CD4-positive, alpha-beta memory T cell (primary cell): Measurements from ENCODE around the gene NR3C2. TPM values are rescaled to one million over a fixed set of nuclear protein-coding genes. Genes with fewer than 3 reads are reported as not detected.

Source experiments
- CTCF ChIA-PET: fragments of 350-600 bp; sonication (Branson Sonifier 250); formaldehyde crosslinking; loops from one replicate; lab custom pipeline; 2021; ENCODE audit warnings: inconsistent platforms; ENCODE audit not compliant: partially characterized antibody; lab: Charles Lee
- POLR2A ChIA-PET: fragments of 350-600 bp; sonication (Branson Sonifier 250); formaldehyde crosslinking; loops from one replicate; lab custom pipeline; 2021; ENCODE audit not compliant: partially characterized antibody; lab: Charles Lee
- DNase-seq, 5 donors: peaks; one replicate each; pipeline versions ENCODE4 v3.0.0 to v3.0.0-alpha.2; 2020 to 2022; ENCODE audit warnings: mixed read lengths in 1 of 5
- H3K27ac ChIP-seq: one replicate; pipeline ENCODE4 v1.7.0; 2013; ENCODE audit warnings: low read depth, low read length
- H3K27me3 ChIP-seq: 2 replicates; pipeline ENCODE4 v1.7.0; 2013; ENCODE audit warnings: mild to moderate bottlenecking, low read length, moderate library complexity; ENCODE audit not compliant: insufficient read depth
- H3K36me3 ChIP-seq: 2 replicates; pipeline ENCODE4 v1.7.0; 2013; ENCODE audit warnings: mild to moderate bottlenecking, low read length, moderate library complexity; ENCODE audit not compliant: insufficient read depth
- H3K4me1 ChIP-seq: 2 replicates; pipeline ENCODE4 v1.7.0; 2013; ENCODE audit warnings: mild to moderate bottlenecking, low read length, moderate library complexity; ENCODE audit not compliant: insufficient read depth
- H3K4me3 ChIP-seq, 2 donors: one replicate each; pipeline ENCODE4 v1.7.0; 2013; ENCODE audit warnings: low read length in 2 of 2, mild to moderate bottlenecking in 1 of 2
- H3K9me3 ChIP-seq, 2 donors: one replicate each; pipeline ENCODE4 v1.7.0; 2013; ENCODE audit warnings: low read length in 2 of 2, control low read depth in 1 of 2; ENCODE audit not compliant: control insufficient read depth in 1 of 2
- H3K27ac Mint-ChIP-seq, 7 donors: one replicate each; pipeline ENCODE4 v1.8.0; 2020 to 2021; ENCODE audit warnings: mixed read lengths in 7 of 7, mild to moderate bottlenecking in 6 of 7, inconsistent platforms in 3 of 7, moderate library complexity in 3 of 7
- H3K27me3 Mint-ChIP-seq, 2 donors: one replicate each; pipeline ENCODE4 v1.8.0; 2020 to 2021; ENCODE audit warnings: mixed read lengths in 2 of 2
- H3K36me3 Mint-ChIP-seq, 2 donors: one replicate each; pipeline ENCODE4 v1.8.0; 2020 to 2021; ENCODE audit warnings: mixed read lengths in 2 of 2, inconsistent platforms in 1 of 2, mild to moderate bottlenecking in 1 of 2
- H3K4me1 Mint-ChIP-seq, 4 donors: one replicate each; pipeline ENCODE4 v1.8.0; 2020 to 2021; ENCODE audit warnings: mixed read lengths in 4 of 4, mild to moderate bottlenecking in 1 of 4
- H3K4me3 Mint-ChIP-seq, 8 donors: one replicate each; pipeline ENCODE4 v1.8.0; 2020 to 2021; ENCODE audit warnings: mixed read lengths in 8 of 8, mild to moderate bottlenecking in 7 of 8, moderate library complexity in 6 of 8, inconsistent platforms in 3 of 8
- H3K9me3 Mint-ChIP-seq, 8 donors: one replicate each; pipeline ENCODE4 v1.8.0; 2020 to 2021; ENCODE audit warnings: mixed read lengths in 8 of 8, mild to moderate bottlenecking in 5 of 8, inconsistent platforms in 3 of 8, moderate library complexity in 1 of 8
- intact Hi-C: fragments of 100-400 bp; cut with micrococcal nuclease; formaldehyde crosslinking; loops from one replicate; pipeline ENCODE4 v1.15.1; 2023
- polyA plus RNA-seq, 2 donors: library from polyadenylated mRNA; unstranded; fragments of 300-500 nt; fragmentation: Illumina TruSeq; gene quantifications; one replicate each; pipeline ENCODE4 v1.2.3, GENCODE V29; 2021
- total RNA-seq, 2 experiments: library from RNA; stranded (reverse); gene quantifications; one replicate each; pipeline ENCODE4 v1.2.3, GENCODE V29; 2021

The NR3C2 gene
- total and polyA plus RNA-seq, 4 experiments from 2014 or later = 4.9 to 50.9 (median 26.8) TPM

DNA sequence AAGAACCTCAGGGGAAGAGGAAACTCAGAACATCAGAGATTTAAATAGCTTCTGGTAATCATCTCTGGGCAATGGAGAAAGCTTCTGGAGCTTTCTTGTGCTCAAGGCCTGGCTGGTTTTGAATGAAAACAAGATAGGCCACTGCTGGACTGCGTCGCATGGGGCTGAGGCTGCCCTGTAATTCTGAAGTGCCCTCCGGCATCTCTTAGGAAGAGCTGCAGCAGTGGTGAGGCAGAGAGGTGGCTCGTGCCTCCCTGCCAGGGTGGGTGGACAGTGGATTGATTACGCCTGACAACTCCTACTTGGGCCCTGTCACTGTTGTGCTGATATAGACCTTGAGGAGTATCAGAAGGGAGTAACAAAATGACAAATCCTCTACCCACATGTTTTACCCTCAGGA lies 279.7 kb downstream of the NR3C2 start:
- Mint-ChIP-seq H3K27me3 (no peaks in the 10 kb centered on the region), H3K9me3 (peaks cover 0 to 6% (median 0%) of the 10 kb centered on the region in 8 donors), H3K27ac (peak overlapping the region in 1 of 7 donors; percentile 61), H3K4me3 (no peak overlapping the region), H3K4me1 (peaks cover 3 to 15% (median 7%) of the 10 kb centered on the region in 4 donors), H3K36me3 (peaks cover 4 to 16% of the 10 kb centered on the region in 2 donors)
- intact Hi-C loops = no loop called here
- ChIA-PET CTCF (interaction anchor here (1.0 kb wide), 1 partner anchor 83 kb away, joined by 3 read pairs; no protein-coding TSS in a partner anchor), POLR2A (no interaction called here)
- DNase-seq = no peak
- no peak overlapping the region for H3K4me3 ChIP-seq
- no peaks in the 10 kb centered on the region for H3K4me1 ChIP-seq
- H3K27me3 ChIP-seq = no peaks in the 10 kb centered on the region
- no peak overlapping the region for H3K27ac ChIP-seq
- H3K36me3 ChIP-seq = no peaks in the 10 kb centered on the region
- H3K9me3 ChIP-seq = no peaks in the 10 kb centered on the region

DNA sequence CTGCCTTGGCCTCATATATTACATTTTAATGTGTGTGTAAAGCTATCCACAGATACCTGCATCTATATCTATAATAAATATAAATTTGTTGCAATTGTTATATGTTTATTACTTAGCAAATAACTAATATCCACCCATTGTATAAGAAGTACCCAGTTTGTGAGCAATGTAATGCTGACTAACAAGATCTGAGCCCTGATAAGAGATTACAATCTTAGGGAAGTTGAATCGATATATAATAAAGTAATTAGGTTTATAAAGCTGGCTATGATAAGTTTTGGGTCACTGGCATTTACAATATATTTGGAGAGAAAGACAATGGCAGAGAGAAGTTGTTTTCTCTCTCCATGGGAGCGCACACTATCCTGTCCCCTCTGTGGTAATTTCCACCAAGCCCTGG lies 280.6 kb downstream of the NR3C2 start:
- no peak overlapping the region for H3K4me3 ChIP-seq
- POLR2A ChIA-PET = no interaction called here
- peaks cover 4 to 16% of the 10 kb centered on the region in 2 donors for H3K36me3 Mint-ChIP-seq
- peaks cover 3 to 13% (median 7%) of the 10 kb centered on the region in 4 donors for H3K4me1 Mint-ChIP-seq
- no peak overlapping the region for H3K4me3 Mint-ChIP-seq
- H3K9me3 Mint-ChIP-seq = peaks cover 0 to 6% (median under 1%) of the 10 kb centered on the region in 8 donors
- H3K27ac ChIP-seq = no peak overlapping the region
- no peaks in the 10 kb centered on the region for H3K27me3 Mint-ChIP-seq
- intact Hi-C loops = no loop called here
- H3K36me3 ChIP-seq = no peaks in the 10 kb centered on the region
- no peaks in the 10 kb centered on the region for H3K27me3 ChIP-seq
- H3K9me3 ChIP-seq = no peaks in the 10 kb centered on the region
- CTCF ChIA-PET = interaction anchor here (1.0 kb wide), 1 partner anchor 84 kb away, joined by 3 read pairs; no protein-coding TSS in a partner anchor
- peak overlapping the region in 2 of 7 donors; percentile 46 for H3K27ac Mint-ChIP-seq
- no peaks in the 10 kb centered on the region for H3K4me1 ChIP-seq
- DNase-seq = no peak

GRCh38 chr4:148159793-148160192 lies 282.4 kb downstream of the NR3C2 start:
- ChIA-PET POLR2A (no interaction called here), CTCF (interaction anchor here (1.0 kb wide), 1 partner anchor 9 kb away, joined by 4 read pairs; no protein-coding TSS in a partner anchor)
- Histone ChIP-seq H3K36me3 (no peaks in the 10 kb centered on the region), H3K27ac (no peak overlapping the region), H3K4me3 (no peak overlapping the region), H3K27me3 (no peaks in the 10 kb centered on the region), H3K9me3 (no peaks in the 10 kb centered on the region), H3K4me1 (no peaks in the 10 kb centered on the region)
- H3K27ac Mint-ChIP-seq = no peak overlapping the region
- H3K27me3 Mint-ChIP-seq = no peaks in the 10 kb centered on the region
- peaks cover 8 to 12% of the 10 kb centered on the region in 2 donors for H3K36me3 Mint-ChIP-seq
- no peak overlapping the region for H3K4me3 Mint-ChIP-seq
- H3K9me3 Mint-ChIP-seq = peaks cover 0 to 6% (median under 1%) of the 10 kb centered on the region in 8 donors
- intact Hi-C loops = no loop called here
- DNase-seq = no peak
- peaks cover 3 to 8% (median 6%) of the 10 kb centered on the region in 4 donors for H3K4me1 Mint-ChIP-seq

GRCh38 chr4:148154769-148155168 lies 287.4 kb downstream of the NR3C2 start:
- Histone ChIP-seq H3K4me1 (no peaks in the 10 kb centered on the region), H3K27ac (no peak overlapping the region), H3K4me3 (no peak overlapping the region), H3K9me3 (no peaks in the 10 kb centered on the region), H3K27me3 (no peaks in the 10 kb centered on the region), H3K36me3 (peaks cover 8% of the 10 kb centered on the region)
- Mint-ChIP-seq H3K4me3 (no peak overlapping the region), H3K27me3 (no peaks in the 10 kb centered on the region), H3K27ac (no peak overlapping the region), H3K9me3 (peaks cover 0 to 6% (median 2%) of the 10 kb centered on the region in 8 donors), H3K4me1 (no peaks in the 10 kb centered on the region), H3K36me3 (peaks cover 39 to 40% of the 10 kb centered on the region in 2 donors)
- ChIA-PET POLR2A (no interaction called here), CTCF (no interaction called here)
- DNase-seq = no peak
- intact Hi-C loops = no loop called here

GRCh38 chr4:148152868-148153625 lies 289.2 kb downstream of the NR3C2 start:
- H3K36me3 ChIP-seq = peaks cover 8% of the 10 kb centered on the region
- Mint-ChIP-seq H3K9me3 (peaks cover 0 to 3% (median 2%) of the 10 kb centered on the region in 8 donors), H3K27ac (peak overlapping the region in 1 of 7 donors; percentile 22), H3K4me1 (no peaks in the 10 kb centered on the region), H3K27me3 (no peaks in the 10 kb centered on the region), H3K4me3 (no peak overlapping the region), H3K36me3 (peaks cover 42 to 45% of the 10 kb centered on the region in 2 donors)
- H3K4me1 ChIP-seq = no peaks in the 10 kb centered on the region
- no peak for DNase-seq
- no peak overlapping the region for H3K27ac ChIP-seq
- H3K4me3 ChIP-seq = no peak overlapping the region
- POLR2A ChIA-PET = no interaction called here
- no peaks in the 10 kb centered on the region for H3K27me3 ChIP-seq
- H3K9me3 ChIP-seq = no peaks in the 10 kb centered on the region
- intact Hi-C loops = no loop called here
- CTCF ChIA-PET = interaction anchor here (0.9 kb wide), 1 partner anchor 286 kb away, joined by 3 read pairs; no protein-coding TSS in a partner anchor

DNA sequence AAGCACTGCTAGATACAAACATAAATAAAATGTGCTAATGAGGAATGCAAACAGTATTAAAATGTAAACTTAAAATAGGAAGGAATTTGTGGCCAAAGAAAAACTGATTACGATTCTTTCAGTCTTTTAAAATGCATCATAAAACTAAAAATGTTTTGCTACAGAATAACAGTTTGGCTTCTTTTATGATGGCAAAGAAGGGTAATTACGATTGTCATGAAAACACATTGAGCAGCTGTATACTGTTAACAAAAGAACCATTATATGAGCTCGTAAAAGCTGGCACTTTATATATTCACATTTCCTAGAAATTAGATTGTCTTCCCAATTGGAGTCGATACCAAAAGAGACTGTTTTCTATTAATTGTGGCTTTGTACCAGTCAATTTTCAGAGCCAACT lies 290.4 kb downstream of the NR3C2 start:
- no peak overlapping the region for H3K4me3 Mint-ChIP-seq
- H3K4me1 Mint-ChIP-seq = no peaks in the 10 kb centered on the region
- peaks cover 8% of the 10 kb centered on the region for H3K36me3 ChIP-seq
- H3K27ac Mint-ChIP-seq = no peak overlapping the region
- ChIA-PET POLR2A (no interaction called here), CTCF (no interaction called here)
- no peaks in the 10 kb centered on the region for H3K27me3 ChIP-seq
- intact Hi-C loops = no loop called here
- no peaks in the 10 kb centered on the region for H3K9me3 ChIP-seq
- no peaks in the 10 kb centered on the region for H3K27me3 Mint-ChIP-seq
- H3K4me1 ChIP-seq = no peaks in the 10 kb centered on the region
- peaks cover 0 to 2% (median 0%) of the 10 kb centered on the region in 8 donors for H3K9me3 Mint-ChIP-seq
- H3K4me3 ChIP-seq = no peak overlapping the region
- DNase-seq = no peak
- H3K36me3 Mint-ChIP-seq = peaks cover 49 to 54% of the 10 kb centered on the region in 2 donors
- H3K27ac ChIP-seq = no peak overlapping the region

DNA sequence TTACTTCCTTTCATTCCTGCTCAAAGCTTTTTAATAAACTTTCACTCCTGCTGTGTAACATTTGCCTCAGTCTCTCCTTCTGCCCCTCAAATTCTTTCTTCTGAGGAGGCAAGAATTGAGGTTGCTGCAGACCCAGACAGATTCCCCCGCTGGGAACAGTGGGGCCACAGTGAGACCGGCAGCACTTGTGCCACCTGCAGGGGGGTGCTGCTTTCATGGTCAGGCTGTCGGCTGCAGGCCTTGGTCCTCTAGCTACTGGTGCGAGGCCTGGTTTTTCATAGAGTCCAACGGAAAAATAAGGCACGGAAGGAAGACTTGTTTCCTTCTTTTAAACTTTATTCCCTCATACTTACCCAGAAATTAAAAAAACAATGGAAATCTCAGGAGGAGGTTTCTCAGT lies 296.7 kb downstream of the NR3C2 start:
- Mint-ChIP-seq H3K36me3 (peaks cover 48 to 73% of the 10 kb centered on the region in 2 donors), H3K4me1 (peaks cover 0 to 3% (median 1%) of the 10 kb centered on the region in 4 donors), H3K4me3 (no peak overlapping the region), H3K27me3 (no peaks in the 10 kb centered on the region), H3K27ac (peak overlapping the region in 1 of 7 donors; percentile 78), H3K9me3 (no peaks in the 10 kb centered on the region)
- no peaks in the 10 kb centered on the region for H3K27me3 ChIP-seq
- POLR2A ChIA-PET = no interaction called here
- H3K9me3 ChIP-seq = no peaks in the 10 kb centered on the region
- intact Hi-C loops = no loop called here
- no peak overlapping the region for H3K27ac ChIP-seq
- no peaks in the 10 kb centered on the region for H3K36me3 ChIP-seq
- no peak overlapping the region for H3K4me3 ChIP-seq
- DNase-seq = no peak
- no peaks in the 10 kb centered on the region for H3K4me1 ChIP-seq
- CTCF ChIA-PET = no interaction called here
